WTC11 (cell line): ENCODE data around the gene ANKRD13D. TPM values are rescaled to one million over a fixed set of nuclear protein-coding genes. Genes with fewer than 3 reads are reported as not detected.

ENCODE experiments used
- ATAC-seq: fragments of 200-7000 bp; cut with Tn5 transposase; 2 replicates; pipeline ENCODE4 v1.10.0; 2021; ENCODE audit warnings: mild to moderate bottlenecking, moderate library complexity
- CTCF ChIA-PET: fragments of 300-600 bp; sonication (Branson Sonifier 250); formaldehyde crosslinking; loops from one replicate; lab custom pipeline; 2021; ENCODE audit warnings: antibody characterized with exemption; lab: Charles Lee
- POLR2A ChIA-PET: fragments of 350-600 bp; sonication (Branson Sonifier 250); formaldehyde crosslinking; loops from one replicate; lab custom pipeline; 2021; ENCODE audit warnings: antibody characterized with exemption; lab: Charles Lee
- DNase-seq: peaks from one replicate; pipeline ENCODE4 v3.0.0; 2021; ENCODE audit warnings: low spot score
- H3K27ac Mint-ChIP-seq: 2 replicates; pipeline ENCODE4 v1.8.0; 2021; ENCODE audit warnings: mixed read lengths
- H3K27me3 Mint-ChIP-seq: 2 replicates; pipeline ENCODE4 v1.8.0; 2021; ENCODE audit warnings: low read depth, mild to moderate bottlenecking, moderate library complexity, mixed read lengths
- H3K36me3 Mint-ChIP-seq: 2 replicates; pipeline ENCODE4 v1.8.0; 2021; ENCODE audit warnings: mixed read lengths
- H3K4me1 Mint-ChIP-seq: 2 replicates; pipeline ENCODE4 v1.8.0; 2022; ENCODE audit warnings: mixed read lengths
- H3K4me3 Mint-ChIP-seq: 2 replicates; pipeline ENCODE4 v1.8.0; 2021; ENCODE audit warnings: mild to moderate bottlenecking, moderate library complexity, mixed read lengths
- H3K9me3 Mint-ChIP-seq: 2 replicates; pipeline ENCODE4 v1.8.0; 2021; ENCODE audit warnings: mixed read lengths
- ARID4B ChIP-seq: sonication (generic); formaldehyde crosslinking; IDR thresholded peaks from 2 replicates; pipeline ENCODE4 v1.8.0; 2023; ENCODE audit warnings: missing genetic modification reagents, mild to moderate bottlenecking, borderline replicate concordance
- ATF1 ChIP-seq: sonication (generic); formaldehyde crosslinking; IDR thresholded peaks from 2 replicates; pipeline ENCODE4 v1.8.1; 2023; ENCODE audit warnings: mild to moderate bottlenecking, moderate library complexity, missing genetic modification reagents
- ATF3 ChIP-seq: sonication (generic); formaldehyde crosslinking; conservative IDR thresholded peaks from 2 replicates; pipeline ENCODE4 v1.8.1; 2022; ENCODE audit warnings: mild to moderate bottlenecking, missing genetic modification reagents
- ATF6 ChIP-seq: sonication (generic); formaldehyde crosslinking; IDR thresholded peaks from 2 replicates; pipeline ENCODE4 v1.8.1; 2023; ENCODE audit warnings: mild to moderate bottlenecking, missing genetic modification reagents
- CREM ChIP-seq: sonication (generic); formaldehyde crosslinking; IDR thresholded peaks from 2 replicates; pipeline ENCODE4 v1.8.1; 2022; ENCODE audit warnings: mild to moderate bottlenecking, missing genetic modification reagents, moderate library complexity
- E2F1 ChIP-seq: sonication (generic); formaldehyde crosslinking; IDR thresholded peaks from 2 replicates; pipeline ENCODE4 v1.8.0; 2022; ENCODE audit warnings: mild to moderate bottlenecking, missing genetic modification reagents
- E2F4 ChIP-seq: sonication (generic); formaldehyde crosslinking; IDR thresholded peaks from 2 replicates; pipeline ENCODE4 v1.8.1; 2022; ENCODE audit warnings: low read depth, mild to moderate bottlenecking, moderate library complexity, missing genetic modification reagents, borderline replicate concordance
- FOXK1 ChIP-seq: sonication (generic); formaldehyde crosslinking; IDR thresholded peaks from 2 replicates; pipeline ENCODE4 v1.8.0; 2022; ENCODE audit warnings: mild to moderate bottlenecking, moderate library complexity, missing genetic modification reagents
- FOXP4 ChIP-seq: sonication (generic); formaldehyde crosslinking; IDR thresholded peaks from 2 replicates; pipeline ENCODE4 v1.8.0; 2022; ENCODE audit warnings: mild to moderate bottlenecking, missing genetic modification reagents
- JUN ChIP-seq: sonication (generic); formaldehyde crosslinking; IDR thresholded peaks from 2 replicates; pipeline ENCODE4 v1.8.0; 2023; ENCODE audit warnings: mild to moderate bottlenecking, missing genetic modification reagents
- MXD4 ChIP-seq: fragments of 250-450 bp; sonication (Bioruptor Pico); IDR thresholded peaks from 2 replicates; pipeline ENCODE4 v1.8.0; 2021; ENCODE audit warnings: mild to moderate bottlenecking, moderate library complexity, borderline replicate concordance
- NFATC4 ChIP-seq: fragments of 250-450 bp; sonication (Bioruptor Pico); IDR thresholded peaks from 2 replicates; pipeline ENCODE4 v1.9.0; 2021; ENCODE audit warnings: mild to moderate bottlenecking
- NR2C2 ChIP-seq: sonication (generic); formaldehyde crosslinking; IDR thresholded peaks from 2 replicates; pipeline ENCODE4 v1.8.0; 2022; ENCODE audit warnings: mild to moderate bottlenecking, missing genetic modification reagents
- RELA ChIP-seq: sonication (generic); formaldehyde crosslinking; IDR thresholded peaks from 2 replicates; pipeline ENCODE4 v1.8.1; 2022; ENCODE audit warnings: missing genetic modification reagents, mild to moderate bottlenecking, borderline replicate concordance
- SMAD3 ChIP-seq: sonication (generic); formaldehyde crosslinking; IDR thresholded peaks from 2 replicates; pipeline ENCODE4 v1.8.0; 2022; ENCODE audit warnings: missing genetic modification reagents, mild to moderate bottlenecking, borderline replicate concordance
- ZNF532 ChIP-seq: fragments of 250-450 bp; sonication (Bioruptor Pico); IDR thresholded peaks from 2 replicates; pipeline ENCODE4 v1.9.0; 2021; ENCODE audit warnings: mild to moderate bottlenecking, borderline replicate concordance
- ZSCAN18 ChIP-seq: fragments of 250-450 bp; sonication (Bioruptor Pico); IDR thresholded peaks from 2 replicates; pipeline ENCODE4 v2.1.2; 2022; ENCODE audit warnings: mild to moderate bottlenecking, moderate library complexity
- total RNA-seq: library from RNA; stranded (reverse); gene quantifications from 3 replicates; pipeline ENCODE4 v1.2.3, GENCODE V29; 2021

The ANKRD13D gene
- total RNA-seq, 1 experiment from 2014 or later, result 55.5 TPM

- TF ChIP-seq FOXP4 (CRISPR knock-in tag), result no peak
- TF ChIP-seq SMAD3 (CRISPR knock-in tag), result no peak
- no peak for TF ChIP-seq JUN (CRISPR knock-in tag)
Observed at GRCh38 chr11:67299471-67300191, 10.5 kb downstream of the ANKRD13D start (continued).

- H3K4me1 Mint-ChIP-seq, result peaks cover 11% of the 10 kb centered on the region
- no peak overlapping the region for H3K27ac Mint-ChIP-seq
- DNase-seq (no peak), ATAC-seq (no peak)
- ChIA-PET POLR2A (interaction anchor here (1.2 kb wide), 1 partner anchor 61 kb away, joined by 3 read pairs; no protein-coding TSS in a partner anchor), CTCF (interaction anchor here (1.0 to 5.3 kb wide), 3 partner anchors 11 to 82 kb away, joined by 3 to 103 read pairs (median 3); partner anchors contain the start of gene ANKRD13D)
- no peak overlapping the region for H3K4me3 Mint-ChIP-seq
- H3K9me3 Mint-ChIP-seq, result peaks cover 15% of the 10 kb centered on the region
- H3K27me3 Mint-ChIP-seq, result peaks cover 4% of the 10 kb centered on the region; the same call in 1 of the 2 replicates
- H3K36me3 Mint-ChIP-seq, result peaks cover 31% of the 10 kb centered on the region
- TF ChIP-seq FOXK1 (CRISPR knock-in tag) (no peak), ATF3 (CRISPR knock-in tag) (no peak), ZSCAN18 (CRISPR knock-in tag) (no peak), E2F4 (no peak), ZNF532 (CRISPR knock-in tag) (no peak), MXD4 (CRISPR knock-in tag) (no peak), CREM (CRISPR knock-in tag) (no peak), ATF1 (no peak), ATF6 (CRISPR knock-in tag) (no peak), NR2C2 (no peak), RELA (CRISPR knock-in tag) (no peak), NFATC4 (CRISPR knock-in tag) (no peak), ARID4B (CRISPR knock-in tag) (no peak), E2F1 (CRISPR knock-in tag) (no peak)
Observed at GRCh38 chr11:67300256-67300755, 11.2 kb downstream of the ANKRD13D start.
